Measurements from ENCODE around the gene LRMDA.

Gene LRMDA

DNA sequence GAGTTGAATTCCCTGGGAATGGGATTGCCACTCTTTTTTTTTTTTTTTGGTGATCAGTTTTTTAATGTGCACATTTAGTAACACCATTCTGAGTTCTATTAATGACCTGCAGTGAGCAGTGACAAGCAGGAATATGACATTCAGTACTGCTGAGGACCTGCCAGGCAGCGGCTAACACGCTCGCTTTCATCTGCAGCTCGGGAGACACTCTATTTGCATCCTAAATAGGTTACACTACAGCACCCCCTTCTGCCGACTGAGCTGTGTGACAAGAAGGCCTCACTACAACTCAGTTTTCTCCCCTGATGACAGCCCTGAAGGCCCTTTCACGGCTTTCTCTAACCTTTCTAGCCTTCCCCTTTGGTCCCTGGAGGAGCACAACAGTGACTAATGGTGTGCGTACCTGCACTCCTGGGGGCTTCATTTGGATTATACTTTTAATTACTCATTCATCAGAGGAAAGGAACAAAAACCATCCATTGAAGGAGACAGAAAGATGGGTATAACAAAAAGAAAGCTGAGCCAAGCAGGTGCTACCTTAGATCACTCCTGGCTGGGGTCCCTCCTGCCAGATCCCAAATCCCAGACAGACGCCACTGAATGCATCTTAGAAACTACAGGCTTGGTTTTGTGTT is 872.4 kb downstream of the LRMDA start:
- Histone ChIP-seq H3K27me3 (ENCODE audit: control insufficient read depth, insufficient read depth, low read length) (no peaks in the 10 kb centered on the region), H3K9me3 (ENCODE audit: control insufficient read depth, insufficient read depth, low read depth, low read length) (peaks cover 6% of the 10 kb centered on the region; the same call in 1 of the 2 replicates), H3K36me3 (ENCODE audit: control insufficient read depth, insufficient read depth, low read length) (no peaks in the 10 kb centered on the region), H3K9ac (ENCODE audit: low read length) (no peak overlapping the region), H3K4me1 (ENCODE audit: control insufficient read depth, insufficient read depth, low read length) (peaks cover 16% of the 10 kb centered on the region; the same call in 1 of the 2 replicates), H3K4me3 (ENCODE audit: low read depth, low read length) (no peak overlapping the region), H3K27ac (ENCODE audit: low read depth, low read length) (no peak overlapping the region)

GRCh38 chr10:76305930-76306615 is 874.6 kb downstream of the LRMDA start:
- no peaks in the 10 kb centered on the region for H3K27me3 ChIP-seq (ENCODE audit: control insufficient read depth, insufficient read depth, low read length)
- peaks cover 3% of the 10 kb centered on the region; the same call in 1 of the 2 replicates for H3K9me3 ChIP-seq (ENCODE audit: control insufficient read depth, insufficient read depth, low read depth, low read length)
- no peak overlapping the region for H3K4me3 ChIP-seq (ENCODE audit: low read depth, low read length)
- H3K9ac ChIP-seq (ENCODE audit: low read length), result no peak overlapping the region
- H3K27ac ChIP-seq (ENCODE audit: low read depth, low read length), result no peak overlapping the region
- peaks cover 12% of the 10 kb centered on the region; the same call in 1 of the 2 replicates for H3K4me1 ChIP-seq (ENCODE audit: control insufficient read depth, insufficient read depth, low read length)
- no peaks in the 10 kb centered on the region for H3K36me3 ChIP-seq (ENCODE audit: control insufficient read depth, insufficient read depth, low read length)

- Histone ChIP-seq H3K27me3 (ENCODE audit: control insufficient read depth, insufficient read depth, low read length) (no peaks in the 10 kb centered on the region), H3K27ac (ENCODE audit: low read depth, low read length) (no peak overlapping the region), H3K4me3 (ENCODE audit: low read depth, low read length) (no peak overlapping the region), H3K9ac (ENCODE audit: low read length) (no peak overlapping the region), H3K4me1 (ENCODE audit: control insufficient read depth, insufficient read depth, low read length) (peaks cover 12% of the 10 kb centered on the region; the same call in 1 of the 2 replicates), H3K36me3 (ENCODE audit: control insufficient read depth, insufficient read depth, low read length) (no peaks in the 10 kb centered on the region), H3K9me3 (ENCODE audit: control insufficient read depth, insufficient read depth, low read depth, low read length) (peaks cover 3% of the 10 kb centered on the region; the same call in 1 of the 2 replicates)
Observed at GRCh38 chr10:76306856-76307255, 875.4 kb downstream of the LRMDA start.

GRCh38 chr10:76309070-76309469 is 877.6 kb downstream of the LRMDA start:
- no peaks in the 10 kb centered on the region for H3K27me3 ChIP-seq (ENCODE audit: control insufficient read depth, insufficient read depth, low read length)
- H3K27ac ChIP-seq (ENCODE audit: low read depth, low read length), result no peak overlapping the region
- H3K9ac ChIP-seq (ENCODE audit: low read length), result no peak overlapping the region
- H3K4me1 ChIP-seq (ENCODE audit: control insufficient read depth, insufficient read depth, low read length), result no peaks in the 10 kb centered on the region; the same call in 1 of the 2 replicates
- H3K4me3 ChIP-seq (ENCODE audit: low read depth, low read length), result no peak overlapping the region
- no peaks in the 10 kb centered on the region for H3K36me3 ChIP-seq (ENCODE audit: control insufficient read depth, insufficient read depth, low read length)
- H3K9me3 ChIP-seq (ENCODE audit: control insufficient read depth, insufficient read depth, low read depth, low read length), result no peaks in the 10 kb centered on the region

DNA sequence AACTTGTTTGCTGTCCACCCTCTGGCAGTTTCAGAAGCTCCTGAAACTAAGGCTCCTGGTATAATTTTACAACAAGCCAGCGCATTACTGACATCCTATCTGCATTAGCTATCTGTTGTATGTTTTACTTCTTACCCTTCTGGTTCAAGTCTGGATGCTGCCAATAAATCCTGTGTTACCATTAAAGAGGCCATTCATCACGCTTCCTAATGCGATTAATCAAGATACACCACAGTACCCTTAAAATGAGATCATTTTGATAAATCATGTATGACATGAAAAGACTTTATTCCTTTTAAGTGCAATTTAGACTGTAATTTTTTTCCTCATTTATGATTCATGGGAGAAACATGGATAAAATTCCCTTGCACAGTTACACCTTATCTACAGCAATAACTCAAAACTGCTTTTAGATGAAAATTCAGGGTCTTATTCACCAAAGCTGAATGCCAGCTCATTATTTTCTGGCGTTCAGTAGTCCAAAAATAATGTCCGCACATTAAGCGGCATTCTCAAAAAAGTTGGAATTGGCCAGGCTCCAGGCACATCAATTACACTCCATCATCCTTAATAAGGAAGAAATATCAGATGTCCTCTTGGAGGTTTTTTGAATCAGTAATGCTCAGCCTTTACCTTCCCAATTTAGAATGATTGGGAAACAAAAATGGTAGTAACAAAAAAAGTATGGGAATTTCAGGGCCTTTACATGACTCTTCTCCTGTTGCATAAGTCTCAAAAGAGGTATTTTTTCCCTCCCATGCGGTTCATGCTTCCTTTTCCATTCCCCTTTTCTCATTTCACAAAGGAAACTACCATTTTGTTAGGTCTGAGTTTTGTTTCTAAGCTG is 878.5 kb downstream of the LRMDA start:
- no peaks in the 10 kb centered on the region; the same call in 1 of the 2 replicates for H3K4me1 ChIP-seq (ENCODE audit: control insufficient read depth, insufficient read depth, low read length)
- no peaks in the 10 kb centered on the region for H3K27me3 ChIP-seq (ENCODE audit: control insufficient read depth, insufficient read depth, low read length)
- H3K36me3 ChIP-seq (ENCODE audit: control insufficient read depth, insufficient read depth, low read length), result no peaks in the 10 kb centered on the region
- H3K9me3 ChIP-seq (ENCODE audit: control insufficient read depth, insufficient read depth, low read depth, low read length), result no peaks in the 10 kb centered on the region
- H3K9ac ChIP-seq (ENCODE audit: low read length), result no peak overlapping the region
- H3K4me3 ChIP-seq (ENCODE audit: low read depth, low read length), result no peak overlapping the region
- H3K27ac ChIP-seq (ENCODE audit: low read depth, low read length), result no peak overlapping the region

- H3K27ac ChIP-seq (ENCODE audit: low read depth, low read length), result no peak overlapping the region
- H3K4me3 ChIP-seq (ENCODE audit: low read depth, low read length), result no peak overlapping the region
- no peaks in the 10 kb centered on the region for H3K9me3 ChIP-seq (ENCODE audit: control insufficient read depth, insufficient read depth, low read depth, low read length)
- no peak overlapping the region for H3K9ac ChIP-seq (ENCODE audit: low read length)
- H3K27me3 ChIP-seq (ENCODE audit: control insufficient read depth, insufficient read depth, low read length), result no peaks in the 10 kb centered on the region
- no peaks in the 10 kb centered on the region for H3K36me3 ChIP-seq (ENCODE audit: control insufficient read depth, insufficient read depth, low read length)
- H3K4me1 ChIP-seq (ENCODE audit: control insufficient read depth, insufficient read depth, low read length), result no peaks in the 10 kb centered on the region; the same call in 1 of the 2 replicates
Observed at GRCh38 chr10:76310588-76311080, 879.2 kb downstream of the LRMDA start.

- H3K9me3 ChIP-seq (ENCODE audit: control insufficient read depth, insufficient read depth, low read depth, low read length), result no peaks in the 10 kb centered on the region
- no peaks in the 10 kb centered on the region for H3K36me3 ChIP-seq (ENCODE audit: control insufficient read depth, insufficient read depth, low read length)
- no peak overlapping the region for H3K4me3 ChIP-seq (ENCODE audit: low read depth, low read length)
- H3K9ac ChIP-seq (ENCODE audit: low read length), result no peak overlapping the region
- H3K27me3 ChIP-seq (ENCODE audit: control insufficient read depth, insufficient read depth, low read length), result no peaks in the 10 kb centered on the region
- no peaks in the 10 kb centered on the region for H3K4me1 ChIP-seq (ENCODE audit: control insufficient read depth, insufficient read depth, low read length)
- no peak overlapping the region for H3K27ac ChIP-seq (ENCODE audit: low read depth, low read length)
Observed at GRCh38 chr10:76311752-76312636, 880.6 kb downstream of the LRMDA start.

GRCh38 chr10:76315240-76315639 is 883.8 kb downstream of the LRMDA start:
- Histone ChIP-seq H3K36me3 (ENCODE audit: control insufficient read depth, insufficient read depth, low read length) (no peaks in the 10 kb centered on the region), H3K4me1 (ENCODE audit: control insufficient read depth, insufficient read depth, low read length) (no peaks in the 10 kb centered on the region), H3K4me3 (ENCODE audit: low read depth, low read length) (no peak overlapping the region), H3K27me3 (ENCODE audit: control insufficient read depth, insufficient read depth, low read length) (no peaks in the 10 kb centered on the region), H3K9me3 (ENCODE audit: control insufficient read depth, insufficient read depth, low read depth, low read length) (no peaks in the 10 kb centered on the region), H3K27ac (ENCODE audit: low read depth, low read length) (no peak overlapping the region), H3K9ac (ENCODE audit: low read length) (no peak overlapping the region)

- no peak overlapping the region for H3K9ac ChIP-seq (ENCODE audit: low read length)
- no peaks in the 10 kb centered on the region for H3K9me3 ChIP-seq (ENCODE audit: control insufficient read depth, insufficient read depth, low read depth, low read length)
- no peaks in the 10 kb centered on the region for H3K4me1 ChIP-seq (ENCODE audit: control insufficient read depth, insufficient read depth, low read length)
- H3K27ac ChIP-seq (ENCODE audit: low read depth, low read length), result no peak overlapping the region
- no peaks in the 10 kb centered on the region for H3K27me3 ChIP-seq (ENCODE audit: control insufficient read depth, insufficient read depth, low read length)
- H3K4me3 ChIP-seq (ENCODE audit: low read depth, low read length), result no peak overlapping the region
- no peaks in the 10 kb centered on the region for H3K36me3 ChIP-seq (ENCODE audit: control insufficient read depth, insufficient read depth, low read length)
Observed at GRCh38 chr10:76316234-76316633, 884.8 kb downstream of the LRMDA start.

DNA sequence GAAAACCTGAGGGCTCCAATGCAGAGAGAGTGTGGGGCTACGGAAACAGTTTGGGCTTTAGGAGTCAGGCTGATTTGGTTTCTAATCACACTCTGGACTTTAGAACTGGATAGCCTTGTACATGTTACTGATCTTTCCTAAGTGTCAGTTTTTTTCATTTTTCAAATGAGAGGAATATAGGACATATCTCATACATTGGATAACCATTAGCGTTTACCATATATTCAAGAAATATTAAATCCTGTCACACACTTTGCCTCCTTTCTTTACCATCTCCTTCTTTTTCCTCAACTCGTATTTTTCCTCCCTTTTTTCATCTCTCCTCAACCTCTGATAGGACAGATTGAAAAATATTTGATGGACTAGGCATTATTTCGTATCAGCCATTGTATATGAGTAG is 885.7 kb downstream of the LRMDA start:
- Histone ChIP-seq H3K4me3 (ENCODE audit: low read depth, low read length) (no peak overlapping the region), H3K27ac (ENCODE audit: low read depth, low read length) (no peak overlapping the region), H3K4me1 (ENCODE audit: control insufficient read depth, insufficient read depth, low read length) (no peaks in the 10 kb centered on the region), H3K9me3 (ENCODE audit: control insufficient read depth, insufficient read depth, low read depth, low read length) (no peaks in the 10 kb centered on the region), H3K9ac (ENCODE audit: low read length) (no peak overlapping the region), H3K36me3 (ENCODE audit: control insufficient read depth, insufficient read depth, low read length) (no peaks in the 10 kb centered on the region), H3K27me3 (ENCODE audit: control insufficient read depth, insufficient read depth, low read length) (no peaks in the 10 kb centered on the region)

Data from HUES6 (cell line).